Activated CD4-positive, alpha-beta T cell treated with anti-CD3 and anti-CD28 coated beads for 36 hours (primary cell): ENCODE measurements around the gene ST6GALNAC3. TPM values are rescaled to one million over a fixed set of nuclear protein-coding genes. Genes with fewer than 3 reads are reported as not detected.

Experiments
- ATAC-seq: fragments of 200-7000 bp; cut with Tn5 transposase; one replicate; pipeline ENCODE4 v1.10.0; 2021; ENCODE audit warnings: mild to moderate bottlenecking, moderate library complexity
- CTCF ChIA-PET: fragments of 350-600 bp; sonication (Branson Sonifier 250); formaldehyde crosslinking; loops from one replicate; lab custom pipeline; 2021; ENCODE audit warnings: antibody characterized with exemption; lab: Charles Lee
- POLR2A ChIA-PET: fragments of 350-600 bp; sonication (Branson Sonifier 250); formaldehyde crosslinking; loops from one replicate; lab custom pipeline; 2021; ENCODE audit warnings: antibody characterized with exemption, inconsistent platforms; lab: Charles Lee
- DNase-seq: peaks from one replicate; pipeline ENCODE4 v3.0.0-alpha.2; 2020
- H3K27ac Mint-ChIP-seq: one replicate; pipeline ENCODE4 v1.8.0; 2021; ENCODE audit warnings: mixed read lengths
- H3K27me3 Mint-ChIP-seq: one replicate; pipeline ENCODE4 v1.8.0; 2021; ENCODE audit warnings: mixed read lengths
- H3K36me3 Mint-ChIP-seq: one replicate; pipeline ENCODE4 v1.8.0; 2021; ENCODE audit warnings: low read depth, mixed read lengths
- H3K4me1 Mint-ChIP-seq: one replicate; pipeline ENCODE4 v1.8.0; 2021; ENCODE audit warnings: mixed read lengths
- H3K4me3 Mint-ChIP-seq: one replicate; pipeline ENCODE4 v1.8.0; 2021; ENCODE audit warnings: mild to moderate bottlenecking, moderate library complexity, mixed read lengths
- H3K9me3 Mint-ChIP-seq: one replicate; pipeline ENCODE4 v1.8.0; 2021; ENCODE audit warnings: low read depth, mixed read lengths
- intact Hi-C, 2 experiments: fragments of 100-400 bp; cut with DNase I in 1 of 2; cut with micrococcal nuclease in 1 of 2; formaldehyde crosslinking; loops; one replicate each; pipeline versions ENCODE4 v1.14.2 to v1.15.1; 2022 to 2024; cut with DNase I, micrococcal nuclease
- total RNA-seq, 2 experiments: library from RNA; stranded (reverse); gene quantifications; one replicate each; pipeline ENCODE4 v1.2.3, GENCODE V29; 2021

The ST6GALNAC3 gene
- total RNA-seq, 2 experiments from 2014 or later, result 0.73 to 1.1 TPM

- intact Hi-C loops, result no loop called here
Measured at GRCh38 chr1:76587212-76587611, 512.7 kb downstream of the ST6GALNAC3 start.

GRCh38 chr1:76591461-76591860, 516.9 kb downstream of the ST6GALNAC3 start:
- no peaks in the 10 kb centered on the region for H3K36me3 Mint-ChIP-seq
- H3K27ac Mint-ChIP-seq, result no peak overlapping the region
- H3K27me3 Mint-ChIP-seq, result no peaks in the 10 kb centered on the region
- peaks cover 4% of the 10 kb centered on the region for H3K9me3 Mint-ChIP-seq
- DNase-seq (no peak), ATAC-seq (no peak)
- CTCF ChIA-PET, result no interaction called here
- no peaks in the 10 kb centered on the region for H3K4me1 Mint-ChIP-seq
- POLR2A ChIA-PET, result no interaction called here
- no peak overlapping the region for H3K4me3 Mint-ChIP-seq
- intact Hi-C loops, result no loop called here

More at GRCh38 chr1:76587212-76587611, 512.7 kb downstream of the ST6GALNAC3 start:
- H3K27ac Mint-ChIP-seq, result no peak overlapping the region
- H3K4me1 Mint-ChIP-seq, result peaks cover 4% of the 10 kb centered on the region
- no peaks in the 10 kb centered on the region for H3K9me3 Mint-ChIP-seq
- DNase-seq (no peak), ATAC-seq (no peak)
- H3K27me3 Mint-ChIP-seq, result no peaks in the 10 kb centered on the region
- POLR2A ChIA-PET, result no interaction called here
- H3K36me3 Mint-ChIP-seq, result no peaks in the 10 kb centered on the region
- CTCF ChIA-PET, result no interaction called here
- no peak overlapping the region for H3K4me3 Mint-ChIP-seq

GRCh38 chr1:76591963-76592362, 517.4 kb downstream of the ST6GALNAC3 start:
- ChIA-PET POLR2A (no interaction called here), CTCF (no interaction called here)
- no peak overlapping the region for H3K27ac Mint-ChIP-seq
- intact Hi-C loops, result no loop called here
- DNase-seq, result no peak
- no peaks in the 10 kb centered on the region for H3K27me3 Mint-ChIP-seq
- no peak for ATAC-seq
- H3K4me1 Mint-ChIP-seq, result no peaks in the 10 kb centered on the region
- H3K9me3 Mint-ChIP-seq, result peaks cover 4% of the 10 kb centered on the region
- H3K4me3 Mint-ChIP-seq, result no peak overlapping the region
- no peaks in the 10 kb centered on the region for H3K36me3 Mint-ChIP-seq

- Mint-ChIP-seq H3K36me3 (no peaks in the 10 kb centered on the region), H3K27ac (no peak overlapping the region), H3K4me3 (no peak overlapping the region), H3K27me3 (no peaks in the 10 kb centered on the region), H3K4me1 (no peaks in the 10 kb centered on the region), H3K9me3 (peaks cover 4% of the 10 kb centered on the region)
- ATAC-seq (no peak), DNase-seq (no peak)
- CTCF ChIA-PET, result no interaction called here
- intact Hi-C loops, result no loop called here
- POLR2A ChIA-PET, result no interaction called here
Measured at GRCh38 chr1:76593141-76593540, 518.6 kb downstream of the ST6GALNAC3 start.

- CTCF ChIA-PET, result no interaction called here
- H3K36me3 Mint-ChIP-seq, result no peaks in the 10 kb centered on the region
- no peak overlapping the region for H3K4me3 Mint-ChIP-seq
- no peak overlapping the region for H3K27ac Mint-ChIP-seq
- intact Hi-C loops, result no loop called here
- ATAC-seq (no peak), DNase-seq (no peak)
- POLR2A ChIA-PET, result no interaction called here
- peaks cover 4% of the 10 kb centered on the region for H3K9me3 Mint-ChIP-seq
- H3K4me1 Mint-ChIP-seq, result no peaks in the 10 kb centered on the region
- no peaks in the 10 kb centered on the region for H3K27me3 Mint-ChIP-seq
Measured at GRCh38 chr1:76593618-76594017, 519.1 kb downstream of the ST6GALNAC3 start.

- POLR2A ChIA-PET, result no interaction called here
- intact Hi-C loops, result no loop called here
- Mint-ChIP-seq H3K9me3 (peaks cover 4% of the 10 kb centered on the region), H3K4me3 (no peak overlapping the region), H3K36me3 (no peaks in the 10 kb centered on the region), H3K4me1 (no peaks in the 10 kb centered on the region), H3K27ac (no peak overlapping the region), H3K27me3 (no peaks in the 10 kb centered on the region)
- no peak for DNase-seq
- ATAC-seq, result no peak
- CTCF ChIA-PET, result interaction anchor here (1.5 kb wide), 1 partner anchor 15 kb away, joined by 3 read pairs; no protein-coding TSS in a partner anchor
Measured at GRCh38 chr1:76595024-76595423, 520.5 kb downstream of the ST6GALNAC3 start.

GRCh38 chr1:76601465-76601864, 526.9 kb downstream of the ST6GALNAC3 start:
- no peak overlapping the region for H3K4me3 Mint-ChIP-seq
- peaks cover 2% of the 10 kb centered on the region for H3K27me3 Mint-ChIP-seq
- H3K4me1 Mint-ChIP-seq, result no peaks in the 10 kb centered on the region
- no peak for DNase-seq
- H3K9me3 Mint-ChIP-seq, result no peaks in the 10 kb centered on the region
- H3K36me3 Mint-ChIP-seq, result no peaks in the 10 kb centered on the region
- no peak overlapping the region for H3K27ac Mint-ChIP-seq
- ChIA-PET CTCF (no interaction called here), POLR2A (no interaction called here)
- intact Hi-C loops, result no loop called here
- ATAC-seq, result no peak

GRCh38 chr1:76607717-76608116, 533.2 kb downstream of the ST6GALNAC3 start:
- no peak for ATAC-seq
- Mint-ChIP-seq H3K36me3 (no peaks in the 10 kb centered on the region), H3K9me3 (no peaks in the 10 kb centered on the region), H3K4me1 (no peaks in the 10 kb centered on the region), H3K27ac (no peak overlapping the region), H3K4me3 (no peak overlapping the region), H3K27me3 (no peaks in the 10 kb centered on the region)
- CTCF ChIA-PET, result interaction anchor here (0.6 kb wide), 1 partner anchor 18 kb away, joined by 3 read pairs; no protein-coding TSS in a partner anchor
- intact Hi-C loops, result no loop called here
- POLR2A ChIA-PET, result no interaction called here
- no peak for DNase-seq

GRCh38 chr1:76611770-76612445, 537.4 kb downstream of the ST6GALNAC3 start:
- Mint-ChIP-seq H3K27me3 (no peaks in the 10 kb centered on the region), H3K36me3 (no peaks in the 10 kb centered on the region), H3K4me3 (no peak overlapping the region), H3K9me3 (no peaks in the 10 kb centered on the region), H3K4me1 (no peaks in the 10 kb centered on the region), H3K27ac (no peak overlapping the region)
- ATAC-seq (no peak), DNase-seq (no peak)
- intact Hi-C loops, result no loop called here
- ChIA-PET CTCF (no interaction called here), POLR2A (no interaction called here)

GRCh38 chr1:76613886-76614285, 539.3 kb downstream of the ST6GALNAC3 start:
- no peak overlapping the region for H3K4me3 Mint-ChIP-seq
- intact Hi-C loops, result no loop called here
- H3K4me1 Mint-ChIP-seq, result no peaks in the 10 kb centered on the region
- H3K36me3 Mint-ChIP-seq, result no peaks in the 10 kb centered on the region
- H3K27ac Mint-ChIP-seq, result no peak overlapping the region
- DNase-seq (no peak), ATAC-seq (no peak)
- no peaks in the 10 kb centered on the region for H3K27me3 Mint-ChIP-seq
- H3K9me3 Mint-ChIP-seq, result no peaks in the 10 kb centered on the region
- ChIA-PET CTCF (no interaction called here), POLR2A (no interaction called here)

- no peaks in the 10 kb centered on the region for H3K4me1 Mint-ChIP-seq
- no peaks in the 10 kb centered on the region for H3K27me3 Mint-ChIP-seq
- no peak overlapping the region for H3K27ac Mint-ChIP-seq
- POLR2A ChIA-PET, result no interaction called here
- no peaks in the 10 kb centered on the region for H3K36me3 Mint-ChIP-seq
- CTCF ChIA-PET, result interaction anchor here (1.0 kb wide), 1 partner anchor 9 kb away, joined by 3 read pairs; no protein-coding TSS in a partner anchor
- no peak overlapping the region for H3K4me3 Mint-ChIP-seq
- ATAC-seq, result no peak
- H3K9me3 Mint-ChIP-seq, result no peaks in the 10 kb centered on the region
- intact Hi-C loops, result no loop called here
- no peak for DNase-seq
Measured at GRCh38 chr1:76615253-76616035, 540.9 kb downstream of the ST6GALNAC3 start.

GRCh38 chr1:76620371-76620770, 545.8 kb downstream of the ST6GALNAC3 start:
- Mint-ChIP-seq H3K4me3 (no peak overlapping the region), H3K27me3 (no peaks in the 10 kb centered on the region), H3K9me3 (no peaks in the 10 kb centered on the region), H3K36me3 (no peaks in the 10 kb centered on the region), H3K27ac (no peak overlapping the region), H3K4me1 (no peaks in the 10 kb centered on the region)
- intact Hi-C loops, result no loop called here
- ChIA-PET CTCF (no interaction called here), POLR2A (no interaction called here)
- ATAC-seq, result no peak
- no peak for DNase-seq
